ENCODE data around the gene PTPN7. TPM values are rescaled to one million over a fixed set of nuclear protein-coding genes. Genes with fewer than 3 reads are reported as not detected.

Gene PTPN7
- total RNA-seq, 1 experiment from 2014 or later, result not detected

DNA sequence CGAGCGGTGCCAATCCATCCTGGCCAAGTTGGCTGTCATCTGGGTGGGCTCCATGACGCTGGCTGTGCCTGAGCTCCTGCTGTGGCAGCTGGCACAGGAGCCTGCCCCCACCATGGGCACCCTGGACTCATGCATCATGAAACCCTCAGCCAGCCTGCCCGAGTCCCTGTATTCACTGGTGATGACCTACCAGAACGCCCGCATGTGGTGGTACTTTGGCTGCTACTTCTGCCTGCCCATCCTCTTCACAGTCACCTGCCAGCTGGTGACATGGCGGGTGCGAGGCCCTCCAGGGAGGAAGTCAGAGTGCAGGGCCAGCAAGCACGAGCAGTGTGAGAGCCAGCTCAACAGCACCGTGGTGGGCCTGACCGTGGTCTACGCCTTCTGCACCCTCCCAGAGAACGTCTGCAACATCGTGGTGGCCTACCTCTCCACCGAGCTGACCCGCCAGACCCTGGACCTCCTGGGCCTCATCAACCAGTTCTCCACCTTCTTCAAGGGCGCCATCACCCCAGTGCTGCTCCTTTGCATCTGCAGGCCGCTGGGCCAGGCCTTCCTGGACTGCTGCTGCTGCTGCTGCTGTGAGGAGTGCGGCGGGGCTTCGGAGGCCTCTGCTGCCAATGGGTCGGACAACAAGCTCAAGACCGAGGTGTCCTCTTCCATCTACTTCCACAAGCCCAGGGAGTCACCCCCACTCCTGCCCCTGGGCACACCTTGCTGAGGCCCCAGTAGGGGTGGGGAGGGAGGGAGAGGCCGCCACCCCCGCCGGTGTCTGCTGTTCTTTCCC, 32.4 kb downstream of the PTPN7 start:
- TF ChIP-seq EZH2 (IDR thresholded peaks at IDR 0.05; ENCODE audit: low read depth), result no peak
- TF ChIP-seq, protein P1, sequence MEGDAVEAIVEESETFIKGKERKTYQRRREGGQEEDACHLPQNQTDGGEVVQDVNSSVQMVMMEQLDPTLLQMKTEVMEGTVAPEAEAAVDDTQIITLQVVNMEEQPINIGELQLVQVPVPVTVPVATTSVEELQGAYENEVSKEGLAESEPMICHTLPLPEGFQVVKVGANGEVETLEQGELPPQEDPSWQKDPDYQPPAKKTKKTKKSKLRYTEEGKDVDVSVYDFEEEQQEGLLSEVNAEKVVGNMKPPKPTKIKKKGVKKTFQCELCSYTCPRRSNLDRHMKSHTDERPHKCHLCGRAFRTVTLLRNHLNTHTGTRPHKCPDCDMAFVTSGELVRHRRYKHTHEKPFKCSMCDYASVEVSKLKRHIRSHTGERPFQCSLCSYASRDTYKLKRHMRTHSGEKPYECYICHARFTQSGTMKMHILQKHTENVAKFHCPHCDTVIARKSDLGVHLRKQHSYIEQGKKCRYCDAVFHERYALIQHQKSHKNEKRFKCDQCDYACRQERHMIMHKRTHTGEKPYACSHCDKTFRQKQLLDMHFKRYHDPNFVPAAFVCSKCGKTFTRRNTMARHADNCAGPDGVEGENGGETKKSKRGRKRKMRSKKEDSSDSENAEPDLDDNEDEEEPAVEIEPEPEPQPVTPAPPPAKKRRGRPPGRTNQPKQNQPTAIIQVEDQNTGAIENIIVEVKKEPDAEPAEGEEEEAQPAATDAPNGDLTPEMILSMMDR (conservative IDR thresholded peaks at IDR 0.05), result no peak
- Histone ChIP-seq H3K4me1 (replicated peaks; ENCODE audit: insufficient read depth) (peaks cover 12% of the 10 kb centered on the region), H3K36me3 (ENCODE audit: low read depth) (no peaks in the 10 kb centered on the region), H4K20me1 (ENCODE audit: insufficient read depth) (no peaks in the 10 kb centered on the region; the same call in 1 of the 2 replicates), H3K4me3 (no peak overlapping the region), H3K27ac (no peak overlapping the region), H3F3A (ENCODE audit: insufficient read depth, low read depth) (peaks cover 17% of the 10 kb centered on the region), H2AFZ (no peak overlapping the region), H3K27me3 (ENCODE audit: insufficient read depth, low read depth) (no peaks in the 10 kb centered on the region), H3K4me2 (no peak overlapping the region), H3K9me3 (ENCODE audit: insufficient read depth, low read depth) (no peaks in the 10 kb centered on the region), H3K9me2 (ENCODE audit: insufficient read depth) (no peaks in the 10 kb centered on the region), H3K79me2 (ENCODE audit: low read depth) (no peaks in the 10 kb centered on the region)
- CTCF ChIA-PET, result interaction anchor here (0.7 kb wide), 2 partner anchors 212 to 268 kb away, joined by 5 to 7 read pairs; no protein-coding TSS in a partner anchor
- BruUV-seq (replicated peaks), result no TSS peak
- intact Hi-C loops (cut with micrococcal nuclease; ENCODE audit: unreplicated experiment), result no loop called here
- DNase-seq, result no peak
- POLR2A ChIA-PET (ENCODE audit: unreplicated experiment), result no interaction called here

DNA sequence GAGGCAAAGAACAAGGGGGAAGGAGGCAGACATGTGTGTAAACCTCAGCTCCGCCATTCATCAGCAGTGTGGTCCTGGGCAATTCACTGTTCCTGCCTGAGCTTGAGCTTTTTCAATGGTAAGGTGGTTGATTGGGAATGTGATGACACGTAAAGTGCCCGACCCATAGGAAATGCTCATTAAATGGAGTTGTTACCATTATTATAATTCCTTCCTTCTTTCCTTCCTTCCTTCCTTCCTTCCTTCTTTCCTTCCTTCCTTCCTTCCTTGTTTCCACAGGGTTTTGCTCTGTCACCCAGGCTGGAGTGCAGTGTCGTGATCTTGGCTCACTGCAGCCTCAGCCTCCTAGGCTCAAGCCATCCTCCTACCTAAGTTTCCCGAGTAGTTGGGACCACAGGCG, 33.3 kb downstream of the PTPN7 start:
- Histone ChIP-seq H3K27ac (no peak overlapping the region), H4K20me1 (ENCODE audit: insufficient read depth) (no peaks in the 10 kb centered on the region; the same call in 1 of the 2 replicates), H3F3A (ENCODE audit: insufficient read depth, low read depth) (peaks cover 11% of the 10 kb centered on the region), H3K27me3 (ENCODE audit: insufficient read depth, low read depth) (no peaks in the 10 kb centered on the region), H3K4me1 (replicated peaks; ENCODE audit: insufficient read depth) (peaks cover 6% of the 10 kb centered on the region), H2AFZ (no peak overlapping the region), H3K4me2 (no peak overlapping the region), H3K9me3 (ENCODE audit: insufficient read depth, low read depth) (no peaks in the 10 kb centered on the region), H3K4me3 (no peak overlapping the region), H3K36me3 (ENCODE audit: low read depth) (no peaks in the 10 kb centered on the region), H3K9me2 (ENCODE audit: insufficient read depth) (no peaks in the 10 kb centered on the region), H3K79me2 (ENCODE audit: low read depth) (no peaks in the 10 kb centered on the region)
- intact Hi-C loops (cut with micrococcal nuclease; ENCODE audit: unreplicated experiment), result no loop called here
- TF ChIP-seq, protein P1 (conservative IDR thresholded peaks at IDR 0.05), result no peak
- no peak for TF ChIP-seq EZH2 (IDR thresholded peaks at IDR 0.05; ENCODE audit: low read depth)
- POLR2A ChIA-PET (ENCODE audit: unreplicated experiment), result no interaction called here
- no TSS peak for BruUV-seq (replicated peaks)
- CTCF ChIA-PET, result interaction anchor here (0.5 kb wide), 1 partner anchor 54 kb away, joined by 6 read pairs; no protein-coding TSS in a partner anchor
- no peak for DNase-seq

- H3K4me1 ChIP-seq (replicated peaks; ENCODE audit: insufficient read depth), result no peaks in the 10 kb centered on the region
- no peak overlapping the region for H2AFZ ChIP-seq
- H3K79me2 ChIP-seq (ENCODE audit: low read depth), result no peaks in the 10 kb centered on the region
- no peak overlapping the region for H3K27ac ChIP-seq
- no peaks in the 10 kb centered on the region for H3K36me3 ChIP-seq (ENCODE audit: low read depth)
- no peak for DNase-seq
- no peak overlapping the region for H3K4me2 ChIP-seq
- no peaks in the 10 kb centered on the region for H3K27me3 ChIP-seq (ENCODE audit: insufficient read depth, low read depth)
- no peak overlapping the region for H3K4me3 ChIP-seq
- ChIA-PET CTCF (interaction anchor here (0.5 kb wide), 1 partner anchor 54 kb away, joined by 6 read pairs; no protein-coding TSS in a partner anchor), POLR2A (ENCODE audit: unreplicated experiment) (interaction anchor here (0.8 kb wide), 1 partner anchor 289 kb away, joined by 9 read pairs; no protein-coding TSS in a partner anchor)
- H3K9me2 ChIP-seq (ENCODE audit: insufficient read depth), result no peaks in the 10 kb centered on the region
- intact Hi-C loops (cut with micrococcal nuclease; ENCODE audit: unreplicated experiment), result no loop called here
- no peaks in the 10 kb centered on the region for H4K20me1 ChIP-seq (ENCODE audit: insufficient read depth)
- H3F3A ChIP-seq (ENCODE audit: insufficient read depth, low read depth), result peaks cover 4% of the 10 kb centered on the region; the same call in 1 of the 2 replicates
- BruUV-seq (replicated peaks), result no TSS peak
- TF ChIP-seq EZH2 (IDR thresholded peaks at IDR 0.05; ENCODE audit: low read depth), result no peak
- TF ChIP-seq, protein P1 (conservative IDR thresholded peaks at IDR 0.05), result no peak
- no peaks in the 10 kb centered on the region for H3K9me3 ChIP-seq (ENCODE audit: insufficient read depth, low read depth)
These were observed 34.0 kb downstream of the PTPN7 start for GRCh38 chr1:202126426-202126825.
